ENCODE results near the gene ELMOD1.

GRCh38 chr11:107566569-107566968 is 24.4 kb upstream of the ELMOD1 start:
- TF ChIP-seq POLR2AphosphoS5 (IDR thresholded peaks at IDR 0.05; ENCODE audit: low read depth, low read length) = no peak
- no peak for TF ChIP-seq FOXP2 (optimal IDR thresholded peaks at IDR 0.05; ENCODE audit: borderline replicate concordance, extremely low read depth, extremely low read length, insufficient read depth)
- TF ChIP-seq SIN3A (IDR thresholded peaks at IDR 0.05; ENCODE audit: borderline replicate concordance, insufficient read depth, low read length) = no peak
